VCaP (cell line): ENCODE results near the gene SART3.

ENCODE experiments used
- H3K27ac ChIP-seq: fragments of 450-650 bp; 2 replicates; pipeline ENCODE4 v1.5.1; 2017
- TF ChIP-seq, protein P1 (sequence below): fragments of 450-650 bp; conservative IDR thresholded peaks from 2 replicates; pipeline ENCODE4 v1.5.1; 2017; ENCODE audit warnings: mild to moderate bottlenecking, moderate library complexity

SART3 gene

DNA sequence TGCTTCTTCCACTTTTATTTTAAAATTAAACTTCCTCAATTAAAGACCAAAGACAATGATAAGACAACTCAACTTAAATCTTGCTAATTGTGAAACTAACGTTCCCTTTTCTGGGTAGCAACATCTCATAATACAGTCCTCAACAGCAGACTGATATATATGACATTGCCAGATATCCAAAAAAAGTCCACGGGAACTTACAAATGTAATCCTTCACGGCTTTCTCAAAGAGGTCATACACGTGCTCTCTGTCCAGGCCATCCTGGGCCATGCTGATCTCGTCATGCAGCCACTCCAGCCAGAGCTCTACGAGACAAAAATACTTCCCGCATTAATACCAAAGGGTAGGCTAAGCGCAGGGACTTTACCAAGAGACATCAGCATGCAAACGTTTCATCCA lies 13.3 kb downstream of the SART3 start:
- peak overlapping the region; percentile 53 for H3K27ac ChIP-seq
- TF ChIP-seq, protein P1, sequence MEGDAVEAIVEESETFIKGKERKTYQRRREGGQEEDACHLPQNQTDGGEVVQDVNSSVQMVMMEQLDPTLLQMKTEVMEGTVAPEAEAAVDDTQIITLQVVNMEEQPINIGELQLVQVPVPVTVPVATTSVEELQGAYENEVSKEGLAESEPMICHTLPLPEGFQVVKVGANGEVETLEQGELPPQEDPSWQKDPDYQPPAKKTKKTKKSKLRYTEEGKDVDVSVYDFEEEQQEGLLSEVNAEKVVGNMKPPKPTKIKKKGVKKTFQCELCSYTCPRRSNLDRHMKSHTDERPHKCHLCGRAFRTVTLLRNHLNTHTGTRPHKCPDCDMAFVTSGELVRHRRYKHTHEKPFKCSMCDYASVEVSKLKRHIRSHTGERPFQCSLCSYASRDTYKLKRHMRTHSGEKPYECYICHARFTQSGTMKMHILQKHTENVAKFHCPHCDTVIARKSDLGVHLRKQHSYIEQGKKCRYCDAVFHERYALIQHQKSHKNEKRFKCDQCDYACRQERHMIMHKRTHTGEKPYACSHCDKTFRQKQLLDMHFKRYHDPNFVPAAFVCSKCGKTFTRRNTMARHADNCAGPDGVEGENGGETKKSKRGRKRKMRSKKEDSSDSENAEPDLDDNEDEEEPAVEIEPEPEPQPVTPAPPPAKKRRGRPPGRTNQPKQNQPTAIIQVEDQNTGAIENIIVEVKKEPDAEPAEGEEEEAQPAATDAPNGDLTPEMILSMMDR: no peak

DNA sequence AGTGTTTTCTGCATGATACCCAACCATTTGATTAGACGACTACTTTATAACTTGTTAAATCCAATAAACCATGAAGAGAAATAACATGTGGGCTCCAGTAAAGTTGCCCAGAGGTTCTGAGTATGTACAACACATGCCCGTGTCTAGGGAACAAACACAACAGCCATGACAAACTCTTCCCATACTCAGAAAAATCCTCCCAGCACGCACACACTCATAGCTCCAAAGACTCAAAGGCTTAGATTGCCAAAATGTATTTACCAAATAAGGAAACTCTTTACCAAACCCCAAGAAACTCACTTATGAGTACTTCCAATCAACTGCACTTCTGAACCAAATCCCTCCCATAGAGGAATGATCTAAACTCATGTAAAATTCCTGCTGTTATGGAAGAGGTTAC lies 17.3 kb downstream of the SART3 start:
- TF ChIP-seq, protein P1: no peak
- no peak overlapping the region for H3K27ac ChIP-seq

DNA sequence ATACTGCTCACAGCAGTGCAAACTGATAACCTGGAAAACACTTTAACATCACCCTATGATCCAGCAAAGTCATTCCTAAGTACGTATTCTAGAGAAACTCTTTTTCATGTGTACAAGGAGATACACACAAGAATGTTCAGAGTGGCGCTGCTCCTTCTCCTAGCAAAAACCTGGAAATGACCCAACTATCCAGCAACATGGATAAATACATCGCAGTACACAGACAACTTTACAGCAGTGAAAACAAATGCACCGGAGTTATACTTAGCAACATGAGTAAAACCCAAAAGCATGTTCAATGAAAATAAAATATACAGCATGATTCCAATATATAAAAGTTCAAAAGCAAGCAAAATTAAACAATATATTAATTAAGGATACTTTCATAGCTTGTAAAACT lies 18.7 kb downstream of the SART3 start:
- TF ChIP-seq, protein P1: no peak
- H3K27ac ChIP-seq: no peak overlapping the region

DNA sequence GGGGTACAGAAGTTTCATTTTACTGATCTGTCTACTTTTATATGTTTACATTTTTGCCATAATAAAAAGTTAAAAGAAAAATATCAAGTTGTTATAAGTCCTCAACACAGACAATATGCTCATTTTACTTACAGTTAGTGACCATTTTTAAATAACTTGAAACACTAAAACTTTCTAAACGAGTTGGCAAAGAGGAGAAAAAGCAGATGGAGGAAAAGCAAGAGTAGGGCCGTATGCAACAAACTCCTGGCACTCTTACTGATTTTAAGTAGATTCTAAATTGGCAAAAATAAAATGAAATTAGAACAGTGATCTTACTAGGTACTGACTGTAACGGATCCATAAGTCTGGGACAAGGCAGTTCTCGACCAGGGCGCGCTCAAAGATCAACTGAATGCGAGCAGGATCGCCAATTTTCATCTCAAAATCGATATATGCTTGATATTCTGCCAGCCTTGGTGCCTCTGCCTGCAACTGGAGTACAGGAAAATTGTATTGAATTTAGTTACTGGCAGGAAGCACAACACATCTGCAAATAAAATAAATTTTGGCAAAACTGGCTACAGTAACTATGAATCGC lies 22.3 kb downstream of the SART3 start:
- TF ChIP-seq, protein P1: no peak
- no peak overlapping the region for H3K27ac ChIP-seq

DNA sequence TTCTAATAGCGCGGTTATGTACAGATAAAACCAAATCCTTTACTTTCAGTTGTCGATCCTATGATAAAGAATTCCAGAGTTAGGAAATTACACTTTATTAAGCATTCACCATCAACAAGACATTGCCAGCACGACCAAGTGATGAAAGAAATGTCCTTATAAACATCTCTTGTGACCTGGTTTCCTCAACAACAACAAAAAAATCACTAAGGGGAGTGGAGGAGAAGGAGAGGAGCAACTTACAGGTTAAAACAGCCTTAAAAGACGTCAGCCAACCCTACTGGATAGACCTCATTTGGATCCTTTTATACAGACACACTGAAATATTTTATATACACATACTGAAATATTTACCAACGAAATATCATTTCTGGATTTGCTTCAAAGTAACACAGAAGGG lies 22.8 kb downstream of the SART3 start:
- H3K27ac ChIP-seq: no peak overlapping the region
- TF ChIP-seq, protein P1: no peak

DNA sequence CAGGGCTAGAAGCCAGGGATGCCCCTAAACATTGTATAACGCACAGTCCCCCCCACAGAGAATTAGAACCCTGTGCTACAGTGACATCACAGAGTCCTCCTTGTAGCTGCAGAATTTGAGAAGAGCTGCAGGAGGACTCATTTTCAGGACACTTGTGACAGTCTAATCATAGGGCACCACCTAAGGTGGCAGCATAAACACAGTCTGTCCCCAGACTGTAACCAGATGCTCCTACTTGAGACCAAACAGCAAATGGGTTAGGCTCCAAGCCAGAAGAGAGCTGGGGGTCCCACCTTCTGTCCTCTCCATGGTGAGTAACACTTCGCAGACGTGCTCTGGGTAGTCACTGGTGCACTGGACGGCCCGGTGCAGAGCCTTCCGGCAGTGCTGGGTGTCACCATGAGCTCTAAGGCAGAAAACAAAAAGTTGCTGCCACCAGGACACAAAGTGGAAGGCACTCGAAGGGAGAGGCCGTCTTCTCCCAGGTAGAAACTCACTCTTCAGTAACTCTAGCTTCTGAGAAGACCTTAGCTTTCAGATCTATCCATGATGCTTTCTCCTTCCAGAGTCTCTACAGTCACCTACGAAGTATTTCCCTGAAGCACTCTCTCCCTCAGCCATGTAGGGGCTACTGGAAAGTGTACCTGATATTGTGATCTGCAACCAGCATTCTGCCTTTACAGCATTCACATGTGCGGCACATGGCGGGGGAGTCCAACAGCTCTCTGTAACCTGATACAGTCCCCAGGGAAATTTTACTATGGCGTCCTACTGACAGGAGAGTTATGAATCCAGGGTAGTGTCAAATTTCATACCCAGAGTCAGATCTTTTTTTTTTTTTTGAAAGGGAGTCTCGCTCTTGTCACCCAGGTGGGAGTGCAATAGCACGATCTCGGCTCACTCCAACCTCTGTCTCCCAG lies 28.8 kb downstream of the SART3 start:
- no peak overlapping the region for H3K27ac ChIP-seq
- TF ChIP-seq, protein P1: no peak

DNA sequence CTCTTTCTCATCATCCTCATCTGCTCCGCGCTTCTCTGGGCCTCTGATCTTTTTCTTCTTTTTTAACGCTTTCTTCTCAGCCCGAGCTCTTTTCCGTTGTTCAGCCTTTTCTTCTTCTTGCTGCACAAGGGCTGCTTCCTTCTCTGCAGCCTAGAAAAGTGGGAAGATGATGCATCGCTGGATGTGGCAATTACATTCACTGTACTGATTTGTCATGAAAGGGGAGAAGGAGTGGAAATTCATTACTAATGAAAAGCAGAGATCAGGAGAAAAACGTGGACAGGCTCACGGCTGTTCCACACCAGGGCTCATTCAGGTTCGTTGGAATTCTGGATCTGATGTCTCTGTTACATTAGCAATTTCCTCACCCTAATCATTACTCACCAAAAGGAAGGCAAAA lies 30.8 kb downstream of the SART3 start:
- TF ChIP-seq, protein P1: no peak
- H3K27ac ChIP-seq: no peak overlapping the region
